IPS-NIHi11 (cell line): Measurements from ENCODE around the gene MYL3.
A peak's percentile ranks its signal among the peaks of the same experiment; 100 is the strongest.

Experiments
- DNase-seq: peaks from one replicate; pipeline ENCODE4 v3.0.0; 2012; ENCODE audit warnings: mixed read lengths, low spot score

MYL3 gene

DNA sequence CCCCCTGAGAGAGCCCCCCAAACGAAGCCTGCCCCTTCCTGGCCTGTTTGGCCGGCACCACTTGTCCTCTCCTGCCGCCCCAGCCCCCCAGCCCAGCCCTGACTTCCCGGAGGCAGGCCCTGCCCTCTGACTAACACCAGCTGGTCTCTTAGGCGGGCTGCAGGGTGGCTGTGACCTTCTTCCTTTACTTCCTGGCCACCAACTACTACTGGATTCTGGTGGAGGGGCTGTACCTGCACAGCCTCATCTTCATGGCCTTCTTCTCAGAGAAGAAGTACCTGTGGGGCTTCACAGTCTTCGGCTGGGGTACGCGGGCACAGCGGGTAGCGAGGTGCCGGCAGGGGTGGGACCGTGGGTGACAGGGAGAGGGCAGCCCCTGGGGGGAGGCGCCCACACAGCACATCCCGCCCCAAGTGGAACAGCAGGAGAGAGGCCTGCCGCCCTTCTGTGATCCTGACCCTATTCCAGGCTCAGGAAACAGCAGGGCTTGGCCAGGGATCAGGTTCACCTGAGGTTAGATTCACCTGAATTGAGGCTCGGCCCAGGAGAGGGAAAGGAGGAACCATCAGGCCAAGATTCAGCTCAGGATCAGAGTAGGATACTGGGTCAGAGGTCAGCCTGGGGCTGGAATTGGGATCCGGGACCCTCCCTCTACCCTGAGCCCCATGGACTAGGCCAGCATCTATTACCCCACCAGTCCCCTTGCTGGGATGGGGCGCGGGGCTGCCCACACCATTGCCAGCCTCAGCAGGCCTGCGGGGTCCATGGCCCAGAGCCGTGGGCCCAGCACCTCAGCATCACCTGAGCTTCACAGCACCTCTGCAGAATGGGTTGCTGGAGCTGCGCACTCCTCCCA lies 36.1 kb upstream of the MYL3 start:
- DNase-seq: no peak

DNA sequence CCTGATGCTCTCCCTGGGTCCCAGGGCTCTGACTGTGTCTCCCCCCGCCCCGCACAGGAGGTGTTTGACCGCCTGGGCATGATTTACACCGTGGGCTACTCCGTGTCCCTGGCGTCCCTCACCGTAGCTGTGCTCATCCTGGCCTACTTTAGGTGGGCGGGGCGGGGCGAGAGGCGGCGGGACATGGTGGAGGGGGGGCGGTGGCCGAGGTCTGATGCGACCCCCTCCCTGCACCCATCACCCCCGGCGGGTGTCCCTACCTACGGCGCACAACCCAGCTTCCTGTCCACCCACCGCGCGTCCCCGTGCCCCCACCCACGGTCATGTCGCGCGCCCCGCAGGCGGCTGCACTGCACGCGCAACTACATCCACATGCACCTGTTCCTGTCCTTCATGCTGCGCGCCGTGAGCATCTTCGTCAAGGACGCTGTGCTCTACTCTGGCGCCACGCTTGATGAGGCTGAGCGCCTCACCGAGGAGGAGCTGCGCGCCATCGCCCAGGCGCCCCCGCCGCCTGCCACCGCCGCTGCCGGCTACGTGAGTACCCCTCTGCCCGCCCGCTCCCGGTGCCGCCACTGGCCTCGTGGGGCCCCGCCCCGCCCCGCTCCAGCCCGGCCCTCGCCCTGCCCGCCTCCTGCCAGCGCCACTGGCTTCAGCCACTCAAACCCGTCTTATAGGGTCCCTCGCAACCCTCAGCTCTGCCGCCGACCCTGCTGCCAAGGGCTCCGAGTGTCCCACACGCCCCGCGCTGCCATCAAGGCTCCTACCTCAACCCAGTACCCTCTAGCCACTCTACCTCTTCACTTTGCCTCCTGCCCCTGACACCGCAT lies 35.3 kb upstream of the MYL3 start:
- peak; percentile 63 for DNase-seq

DNA sequence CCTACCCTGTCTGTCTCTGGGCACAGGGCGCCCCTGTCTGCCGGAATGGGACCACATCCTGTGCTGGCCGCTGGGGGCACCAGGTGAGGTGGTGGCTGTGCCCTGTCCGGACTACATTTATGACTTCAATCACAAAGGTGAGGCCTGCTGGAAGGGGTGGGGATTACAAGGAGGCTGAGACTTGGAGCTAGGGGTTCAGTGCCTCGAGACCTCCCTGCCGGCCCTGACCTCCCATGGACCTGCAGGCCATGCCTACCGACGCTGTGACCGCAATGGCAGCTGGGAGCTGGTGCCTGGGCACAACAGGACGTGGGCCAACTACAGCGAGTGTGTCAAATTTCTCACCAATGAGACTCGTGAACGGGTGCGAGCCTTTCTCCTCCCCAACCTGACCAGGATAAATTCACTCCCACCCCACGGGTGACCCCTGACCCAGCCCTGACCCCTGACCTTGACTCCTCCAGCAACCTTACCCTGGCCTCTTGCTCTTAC lies 34.6 kb upstream of the MYL3 start:
- no peak for DNase-seq

DNA sequence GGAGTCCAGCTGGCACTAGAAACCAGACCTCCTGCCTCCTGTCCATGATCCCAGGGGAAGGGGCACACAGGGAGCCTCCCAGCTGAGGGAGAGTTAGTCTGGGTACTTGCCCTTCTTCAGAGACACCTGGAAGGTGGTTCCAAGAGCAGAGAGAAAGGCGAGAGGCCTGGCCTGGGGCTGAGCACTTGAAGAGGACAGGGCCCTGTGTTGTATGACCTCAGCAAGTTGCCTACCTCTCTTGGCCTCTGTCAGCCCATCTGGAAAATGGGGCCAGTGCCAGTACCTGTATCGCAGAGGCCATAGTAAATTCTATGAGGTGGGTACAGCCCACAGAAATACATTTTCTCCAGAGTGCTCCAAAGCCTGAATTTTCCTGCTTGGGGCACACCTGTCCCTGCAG lies 33.8 kb upstream of the MYL3 start:
- DNase-seq: no peak

DNA sequence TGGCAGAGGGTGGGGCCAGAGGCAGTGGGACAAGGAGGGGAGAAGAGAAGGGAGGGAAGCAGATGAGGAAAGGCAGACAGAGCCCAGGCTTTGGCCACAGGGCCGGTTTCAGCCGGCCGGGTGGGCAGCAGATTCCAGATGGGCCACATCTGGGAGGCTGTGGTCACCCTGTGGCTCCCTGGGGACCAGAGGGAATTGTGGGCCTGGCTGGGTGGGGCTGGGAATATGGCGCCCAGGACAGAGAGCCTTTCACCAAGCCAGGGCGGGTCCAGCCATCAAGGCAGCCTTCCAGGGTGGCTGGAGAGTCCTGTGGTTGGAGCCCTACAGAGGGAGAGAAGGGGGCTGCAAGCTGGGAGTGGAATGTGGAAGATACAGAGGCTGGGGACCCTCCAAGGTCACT lies 33.1 kb upstream of the MYL3 start:
- DNase-seq: no peak

DNA sequence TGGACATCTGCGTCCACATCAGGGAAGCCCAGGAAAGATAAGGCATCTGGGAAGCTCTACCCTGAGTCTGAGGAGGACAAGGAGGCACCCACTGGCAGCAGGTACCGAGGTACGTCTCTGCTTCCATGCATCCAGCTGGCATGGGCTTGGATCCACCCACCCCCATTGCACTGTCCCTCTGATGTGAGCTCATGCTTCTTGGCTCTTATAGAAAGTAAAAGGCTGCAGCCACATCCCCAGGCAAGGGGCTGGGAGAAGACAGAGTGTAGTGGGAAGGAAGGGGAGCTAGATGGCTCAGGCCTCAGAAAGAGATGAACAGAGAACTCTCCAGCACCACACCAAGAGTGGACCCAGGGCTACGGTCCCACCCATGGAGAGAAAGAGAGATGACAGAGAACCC lies 32.5 kb upstream of the MYL3 start:
- DNase-seq: no peak

DNA sequence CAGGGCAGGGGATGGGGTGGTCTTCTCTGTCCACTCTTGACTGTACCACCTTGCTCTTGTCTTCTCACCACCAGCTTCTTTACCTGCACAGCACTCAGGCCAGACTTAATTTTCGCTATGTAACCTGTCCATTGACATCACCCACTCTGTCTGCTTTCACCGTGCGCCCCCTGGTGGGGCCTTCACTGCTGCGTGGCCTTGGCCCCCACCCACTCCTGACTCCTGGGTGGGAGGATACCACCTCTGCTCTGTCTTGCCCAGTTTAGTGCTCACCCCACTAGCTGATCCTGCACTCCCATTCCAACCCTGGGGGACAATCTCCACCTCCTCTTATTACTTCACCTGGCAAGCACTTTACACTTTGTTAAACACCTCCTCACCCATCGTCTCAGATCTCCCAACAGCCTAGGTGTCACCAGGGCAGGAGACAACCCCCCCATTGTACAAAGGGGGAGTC lies 32.0 kb upstream of the MYL3 start:
- peak; percentile 66 for DNase-seq

DNA sequence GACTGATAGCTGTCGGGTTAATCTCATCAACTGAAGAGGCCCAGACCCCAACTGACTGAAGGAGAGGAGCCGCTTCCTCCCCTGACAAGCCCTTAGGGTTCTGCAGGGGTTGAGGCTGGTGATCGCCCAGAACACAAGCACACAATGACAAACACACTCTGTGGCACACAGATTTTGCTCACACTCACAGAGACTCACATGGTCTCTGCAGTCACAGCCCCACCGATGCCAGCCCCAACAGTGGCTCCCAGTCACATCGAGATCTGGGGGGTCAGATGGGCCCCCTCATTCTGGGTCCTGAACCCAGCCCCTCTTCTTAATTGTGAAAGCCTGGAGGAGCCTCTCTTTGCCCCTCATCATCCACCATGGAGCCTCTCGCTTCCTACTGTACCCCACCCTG lies 31.0 kb upstream of the MYL3 start:
- no peak for DNase-seq

DNA sequence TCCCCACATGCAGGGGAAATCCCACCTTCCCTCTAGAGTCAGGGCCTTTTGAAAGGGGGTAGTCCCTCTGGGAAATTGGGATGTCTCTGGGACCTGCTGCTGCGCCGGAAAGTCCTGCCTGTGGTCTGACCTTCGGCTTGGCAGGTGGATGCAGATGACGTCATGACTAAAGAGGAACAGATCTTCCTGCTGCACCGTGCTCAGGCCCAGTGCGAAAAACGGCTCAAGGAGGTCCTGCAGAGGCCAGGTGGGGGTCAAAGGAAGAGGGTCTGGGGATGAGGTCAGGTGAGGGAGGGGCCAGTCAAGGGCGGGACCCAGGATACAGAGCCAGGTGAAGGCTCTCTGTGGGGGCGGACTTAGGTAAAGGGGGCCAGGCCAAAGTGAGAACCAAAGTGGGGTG lies 30.5 kb upstream of the MYL3 start:
- no peak for DNase-seq

DNA sequence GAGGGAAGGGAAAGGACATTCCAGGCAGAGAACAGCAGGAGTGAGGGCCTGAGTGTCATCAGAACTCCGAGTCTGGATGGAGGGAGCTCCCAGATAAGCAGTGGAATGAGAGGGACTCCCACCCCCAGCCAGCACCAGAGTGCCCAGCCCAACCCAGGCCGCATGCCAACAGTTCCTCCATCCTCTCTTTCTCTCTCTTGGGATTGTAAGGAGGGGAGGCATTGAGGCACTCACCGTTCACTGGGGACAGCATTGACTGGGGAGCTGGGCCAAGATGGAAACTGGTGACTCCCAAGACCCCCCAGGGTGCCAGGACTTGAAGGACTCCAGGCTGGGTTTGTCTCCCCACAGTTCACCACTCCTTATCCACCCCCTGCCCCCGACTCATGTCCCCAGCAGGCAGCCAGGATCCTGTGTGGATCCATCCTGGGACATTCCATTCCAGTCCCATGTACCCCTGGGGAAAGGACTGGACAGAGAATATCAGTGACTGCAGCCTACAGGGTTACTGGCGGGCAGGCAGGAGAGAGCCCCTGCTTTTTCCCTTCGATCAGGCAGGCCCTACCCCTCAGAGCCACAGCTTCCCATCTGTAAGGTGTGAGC lies 30.0 kb upstream of the MYL3 start:
- no peak for DNase-seq

DNA sequence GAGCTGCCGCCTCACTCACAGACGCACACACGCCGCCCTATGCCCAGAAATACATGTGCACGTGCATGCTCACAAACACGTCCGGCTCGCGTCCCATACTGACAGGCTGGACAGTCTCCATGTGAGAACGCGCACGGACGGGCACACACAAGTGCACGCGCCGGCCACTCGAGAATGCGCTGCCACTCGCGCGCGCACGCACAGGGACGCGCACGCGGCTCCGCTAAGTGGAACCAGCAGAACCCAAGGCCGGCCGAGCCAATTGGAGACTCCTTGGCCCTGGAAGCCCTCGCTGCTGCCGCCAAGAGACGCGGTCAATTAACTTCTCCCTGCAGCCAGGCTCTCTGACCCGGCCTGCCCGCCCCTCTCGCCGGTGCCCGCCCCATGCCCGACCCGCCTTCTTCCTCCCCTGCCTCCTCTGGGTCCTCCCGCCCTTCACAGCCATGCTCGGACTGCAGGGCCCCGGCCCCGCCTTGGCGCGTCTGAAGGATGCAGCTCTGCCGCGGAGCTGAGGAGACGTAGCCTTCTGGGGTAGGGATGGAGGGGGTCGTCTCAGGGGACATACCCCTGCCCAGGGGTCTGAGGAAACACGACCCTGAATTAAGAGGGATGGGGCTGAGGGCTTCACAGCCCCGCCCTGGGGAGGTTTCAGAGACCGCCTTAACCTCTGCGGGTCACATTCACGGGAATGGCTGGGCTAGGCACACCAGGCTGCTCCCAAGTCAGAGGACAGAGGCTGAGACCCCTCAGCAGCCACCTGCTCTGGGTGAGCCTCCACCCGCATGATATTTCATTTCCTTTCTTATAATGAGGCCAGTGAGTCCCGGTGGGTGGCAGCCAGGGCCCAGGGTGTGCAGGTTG lies 29.3 kb upstream of the MYL3 start:
- DNase-seq: peak; percentile 96

DNA sequence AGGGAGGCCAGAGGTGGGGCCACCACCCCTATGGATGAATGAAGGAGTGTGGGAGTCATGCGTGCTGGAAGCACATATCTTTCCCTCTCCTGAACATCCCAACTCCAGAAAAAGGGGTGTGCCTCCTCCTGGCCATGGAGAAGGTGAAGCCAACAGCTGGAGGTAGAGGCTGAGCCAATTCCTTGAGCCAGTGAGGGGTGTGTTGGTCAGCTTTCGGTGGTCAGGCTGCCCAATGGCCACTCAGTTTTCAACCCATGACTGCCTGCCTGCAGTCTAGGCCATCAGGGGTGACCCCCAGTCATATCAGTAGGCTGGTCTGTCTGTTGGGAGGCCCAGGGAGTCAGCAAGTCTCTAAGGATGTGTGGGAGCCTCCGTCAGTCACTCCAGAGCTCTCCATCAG lies 27.9 kb upstream of the MYL3 start:
- no peak for DNase-seq

DNA sequence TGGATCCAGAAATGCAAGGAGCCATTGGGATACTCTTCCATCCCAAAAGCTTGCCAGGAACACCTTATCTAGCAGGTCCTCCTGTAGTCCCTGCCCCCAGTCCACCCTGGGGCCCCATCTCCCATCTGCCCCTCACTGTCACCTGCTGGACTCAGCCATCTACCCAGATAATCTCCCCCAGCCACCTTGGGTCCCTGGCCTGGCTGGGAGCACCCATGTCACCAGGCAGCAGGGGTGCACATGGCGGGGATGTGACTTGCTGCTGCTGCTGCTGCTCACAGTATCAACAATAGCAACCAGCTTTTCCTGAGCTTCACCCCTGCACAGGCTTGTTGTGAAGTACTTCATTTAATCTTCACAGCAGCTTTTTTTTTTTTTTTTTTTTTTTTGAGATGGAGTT lies 26.9 kb upstream of the MYL3 start:
- DNase-seq: no peak

DNA sequence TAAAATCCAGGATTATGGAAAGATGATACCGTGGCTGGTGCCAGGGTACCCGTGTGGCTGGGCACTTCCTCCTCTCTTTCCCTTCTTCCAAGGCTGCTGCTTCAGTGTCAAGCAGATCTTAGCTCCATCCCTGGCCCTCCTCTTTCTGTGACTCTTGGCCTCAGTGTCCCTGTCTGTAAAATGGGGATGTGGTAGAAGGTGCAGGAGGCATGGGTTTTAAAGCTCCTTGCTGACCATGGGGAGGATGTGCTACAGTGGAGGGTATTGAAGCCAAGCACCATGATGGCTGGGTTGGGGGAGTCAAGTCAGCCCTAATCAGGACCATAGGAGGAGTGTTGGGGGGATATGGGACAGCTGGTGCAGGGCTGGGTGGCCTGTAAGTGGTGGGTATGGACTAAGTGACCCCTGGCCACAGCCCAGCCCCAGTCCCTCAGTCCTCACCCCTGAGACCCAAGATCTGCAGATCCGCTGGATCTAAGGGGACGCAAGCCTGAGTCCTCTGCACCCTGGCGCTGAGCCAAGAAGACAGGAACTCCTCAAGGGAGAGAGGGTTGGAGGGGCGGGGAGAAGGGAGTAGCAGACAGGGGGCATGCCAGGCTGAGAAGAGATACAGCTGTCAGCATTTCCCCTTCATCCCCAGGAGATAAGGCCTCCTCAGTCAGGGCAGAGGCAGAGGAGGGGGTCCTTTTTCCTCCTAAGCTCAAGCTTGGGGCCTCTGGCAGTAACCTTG lies 26.3 kb upstream of the MYL3 start:
- no peak for DNase-seq

DNA sequence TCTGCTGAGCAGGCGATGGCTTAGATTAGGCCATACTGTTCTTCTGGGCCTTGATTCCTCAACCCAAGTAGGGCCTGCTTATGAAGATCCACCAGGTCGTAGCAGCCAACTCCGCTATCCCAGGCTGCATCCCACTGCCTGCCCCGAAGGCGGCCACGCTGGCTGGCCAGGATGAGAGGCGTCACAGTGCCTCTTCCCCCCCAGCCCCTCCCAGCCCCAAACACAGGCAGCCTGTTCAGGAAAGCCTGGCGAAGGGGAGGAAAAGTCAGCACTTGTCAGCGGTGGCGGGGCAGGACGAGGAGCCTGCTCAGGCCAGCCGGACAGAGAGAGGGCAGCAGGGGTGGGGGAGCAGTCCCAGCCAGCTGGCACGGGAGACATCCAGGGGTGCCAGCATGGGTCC lies 25.5 kb upstream of the MYL3 start:
- no peak for DNase-seq

DNA sequence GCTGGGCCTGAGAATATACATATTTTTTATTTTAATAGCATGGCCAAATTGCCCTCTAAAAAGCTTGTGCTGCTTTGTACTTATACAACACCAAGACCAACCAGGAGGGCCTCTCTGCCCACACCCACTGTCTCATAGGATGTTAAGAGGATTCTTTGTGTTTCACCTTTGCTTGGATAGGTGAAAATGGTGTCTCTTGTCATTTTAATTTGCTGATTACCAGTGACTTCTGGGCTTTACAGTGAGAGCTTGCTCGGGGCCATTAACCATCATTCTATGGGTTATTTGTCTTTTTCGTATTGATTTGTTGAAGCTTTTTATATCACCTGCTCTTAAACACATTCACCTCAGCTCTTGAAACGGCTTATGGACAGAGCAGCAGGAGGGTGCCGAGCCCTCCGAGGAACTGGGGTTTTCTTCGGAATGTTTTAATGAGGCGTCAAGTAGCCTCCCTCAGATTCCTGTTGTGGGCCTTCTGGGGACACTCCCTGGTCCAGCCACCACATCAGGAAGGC lies 24.8 kb upstream of the MYL3 start:
- no peak for DNase-seq

DNA sequence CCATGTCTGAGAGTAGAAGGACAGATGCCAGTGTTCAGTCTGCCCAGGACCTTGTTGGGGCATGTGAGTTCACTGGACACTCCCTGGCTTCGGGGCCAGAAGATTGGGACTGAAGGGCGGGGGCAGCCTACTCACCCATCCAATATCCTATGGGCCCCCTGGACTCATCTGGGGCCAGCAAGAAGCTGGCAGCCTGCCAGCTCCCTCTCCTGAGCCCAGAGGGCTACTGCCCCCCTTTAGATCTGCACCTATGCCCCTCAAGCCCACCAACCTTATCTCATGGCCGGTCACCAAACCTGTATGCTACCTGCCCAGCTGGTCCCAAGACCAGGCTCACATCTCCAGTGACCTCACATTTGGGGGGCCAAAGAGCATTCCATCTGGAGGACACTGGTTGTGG lies 22.4 kb upstream of the MYL3 start:
- DNase-seq: no peak

DNA sequence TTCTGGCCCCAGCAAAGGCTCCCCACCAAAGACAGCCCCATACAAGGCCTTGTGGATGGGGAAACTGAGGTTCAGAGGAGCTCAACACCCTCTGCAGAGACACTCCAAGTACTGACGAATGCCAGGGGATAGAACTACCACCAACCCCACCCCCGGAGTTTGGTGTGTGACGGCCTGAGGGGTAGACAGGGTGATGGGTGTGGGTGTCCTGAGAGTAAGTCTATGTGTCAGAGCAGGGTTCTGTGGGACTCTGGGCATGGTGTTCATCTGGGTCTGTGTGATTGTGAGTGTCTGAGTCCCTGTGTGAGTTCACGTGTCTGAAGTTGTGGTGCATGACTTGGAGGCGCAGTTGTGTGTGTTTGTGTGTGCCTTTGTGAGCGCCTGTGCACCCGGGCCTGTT lies 21.7 kb upstream of the MYL3 start:
- no peak for DNase-seq

DNA sequence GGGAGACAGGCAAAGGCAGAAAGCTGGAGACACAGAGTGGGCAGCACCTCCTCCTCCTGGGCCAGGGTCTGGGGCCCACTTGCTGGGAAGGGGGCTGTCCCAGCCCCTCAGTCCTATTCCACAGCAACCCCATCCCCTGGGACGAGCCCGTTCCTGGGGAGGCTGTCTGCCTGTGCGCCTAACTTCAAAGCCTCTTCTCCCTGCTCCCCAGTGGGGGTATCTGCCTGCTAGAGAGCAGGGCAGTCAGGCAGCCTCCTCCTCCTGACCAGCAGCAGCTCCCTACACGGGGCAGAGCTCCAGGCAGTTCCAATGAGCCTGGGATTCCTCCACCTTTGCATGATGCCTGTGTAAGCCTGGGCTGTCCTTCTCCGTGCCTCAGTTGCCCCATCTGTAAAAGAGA lies 21.2 kb upstream of the MYL3 start:
- DNase-seq: no peak

DNA sequence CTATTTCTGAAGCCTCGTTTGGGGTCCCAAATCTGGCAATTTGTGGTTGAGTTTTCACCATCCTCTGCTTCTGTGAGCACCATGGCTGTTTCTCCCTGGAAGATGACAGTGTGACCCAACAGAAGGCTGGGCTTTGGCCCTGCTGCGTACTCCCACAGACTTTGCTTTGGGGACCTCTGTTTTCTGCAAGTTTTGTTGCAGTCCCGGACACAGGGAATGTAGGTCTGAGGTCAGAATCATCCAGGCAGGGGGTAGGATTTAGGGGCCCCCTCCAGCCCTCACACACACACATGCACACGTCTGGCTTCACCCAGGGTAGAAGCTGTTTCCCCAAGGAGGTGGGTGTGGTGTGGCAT lies 20.6 kb upstream of the MYL3 start:
- no peak for DNase-seq
